ENCODE measurements around the gene MAPK4.

Gene MAPK4

GRCh38 chr18:50722311-50722710 is 162.4 kb downstream of the MAPK4 start:
- no peaks in the 10 kb centered on the region for H3K27me3 ChIP-seq (ENCODE audit: insufficient read depth, low read length)
- no peak overlapping the region for H3K9ac ChIP-seq (ENCODE audit: low read depth, low read length)
- no peaks in the 10 kb centered on the region for H3K36me3 ChIP-seq (ENCODE audit: insufficient read depth, low read length)
- H3K27ac ChIP-seq (ENCODE audit: low read depth, low read length): no peak overlapping the region
- H3K9me3 ChIP-seq (ENCODE audit: insufficient read depth, low read depth, low read length): no peaks in the 10 kb centered on the region
- WGBS: 91% methylated on average over 4 of the region's 4 CpGs
- H3K4me1 ChIP-seq (ENCODE audit: insufficient read depth, low read length): peaks cover 8% of the 10 kb centered on the region; the same call in 1 of the 2 replicates
- no peak overlapping the region for H3K4me3 ChIP-seq (ENCODE audit: low read length)

- WGBS: 91% methylated on average over 5 of the region's 5 CpGs
- no peak overlapping the region for H3K4me3 ChIP-seq (ENCODE audit: low read length)
- H3K27me3 ChIP-seq (ENCODE audit: insufficient read depth, low read length): no peaks in the 10 kb centered on the region
- no peaks in the 10 kb centered on the region for H3K9me3 ChIP-seq (ENCODE audit: insufficient read depth, low read depth, low read length)
- H3K36me3 ChIP-seq (ENCODE audit: insufficient read depth, low read length): no peaks in the 10 kb centered on the region
- H3K9ac ChIP-seq (ENCODE audit: low read depth, low read length): no peak overlapping the region
- H3K4me1 ChIP-seq (ENCODE audit: insufficient read depth, low read length): peaks cover 8% of the 10 kb centered on the region; the same call in 1 of the 2 replicates
- H3K27ac ChIP-seq (ENCODE audit: low read depth, low read length): no peak overlapping the region
Measured at GRCh38 chr18:50724751-50725151, 164.9 kb downstream of the MAPK4 start.

GRCh38 chr18:50726960-50727589 is 167.2 kb downstream of the MAPK4 start:
- Histone ChIP-seq H3K9ac (ENCODE audit: low read depth, low read length) (no peak overlapping the region), H3K27ac (ENCODE audit: low read depth, low read length) (no peak overlapping the region), H3K4me3 (ENCODE audit: low read length) (no peak overlapping the region), H3K27me3 (ENCODE audit: insufficient read depth, low read length) (no peaks in the 10 kb centered on the region), H3K36me3 (ENCODE audit: insufficient read depth, low read length) (no peaks in the 10 kb centered on the region), H3K9me3 (ENCODE audit: insufficient read depth, low read depth, low read length) (no peaks in the 10 kb centered on the region), H3K4me1 (ENCODE audit: insufficient read depth, low read length) (peaks cover 8% of the 10 kb centered on the region; the same call in 1 of the 2 replicates)
- whole genome bisulfite sequencing: 90% methylated on average over 10 of the region's 10 CpGs

- no peak overlapping the region for H3K27ac ChIP-seq (ENCODE audit: low read depth, low read length)
Measured at GRCh38 chr18:50727721-50728471, 168.0 kb downstream of the MAPK4 start.

GRCh38 chr18:50729376-50729775 is 169.5 kb downstream of the MAPK4 start:
- WGBS: 97% methylated on average over 46 of the region's 46 CpGs
- Histone ChIP-seq H3K36me3 (ENCODE audit: insufficient read depth, low read length) (no peaks in the 10 kb centered on the region), H3K9me3 (ENCODE audit: insufficient read depth, low read depth, low read length) (no peaks in the 10 kb centered on the region), H3K27ac (ENCODE audit: low read depth, low read length) (no peak overlapping the region), H3K9ac (ENCODE audit: low read depth, low read length) (no peak overlapping the region), H3K4me3 (ENCODE audit: low read length) (no peak overlapping the region), H3K4me1 (ENCODE audit: insufficient read depth, low read length) (peaks cover 8% of the 10 kb centered on the region; the same call in 1 of the 2 replicates), H3K27me3 (ENCODE audit: insufficient read depth, low read length) (no peaks in the 10 kb centered on the region)

More at GRCh38 chr18:50727721-50728471, 168.0 kb downstream of the MAPK4 start:
- Histone ChIP-seq H3K4me1 (ENCODE audit: insufficient read depth, low read length) (peaks cover 8% of the 10 kb centered on the region; the same call in 1 of the 2 replicates), H3K4me3 (ENCODE audit: low read length) (no peak overlapping the region), H3K9me3 (ENCODE audit: insufficient read depth, low read depth, low read length) (no peaks in the 10 kb centered on the region), H3K9ac (ENCODE audit: low read depth, low read length) (no peak overlapping the region), H3K27me3 (ENCODE audit: insufficient read depth, low read length) (no peaks in the 10 kb centered on the region), H3K36me3 (ENCODE audit: insufficient read depth, low read length) (no peaks in the 10 kb centered on the region)
- 95% methylated on average over 10 of the region's 10 CpGs for WGBS

- H3K4me1 ChIP-seq (ENCODE audit: insufficient read depth, low read length): peaks cover 8% of the 10 kb centered on the region; the same call in 1 of the 2 replicates
- H3K27ac ChIP-seq (ENCODE audit: low read depth, low read length): no peak overlapping the region
- no peak overlapping the region for H3K4me3 ChIP-seq (ENCODE audit: low read length)
- H3K27me3 ChIP-seq (ENCODE audit: insufficient read depth, low read length): no peaks in the 10 kb centered on the region
- H3K9ac ChIP-seq (ENCODE audit: low read depth, low read length): no peak overlapping the region
- no peaks in the 10 kb centered on the region for H3K36me3 ChIP-seq (ENCODE audit: insufficient read depth, low read length)
- H3K9me3 ChIP-seq (ENCODE audit: insufficient read depth, low read depth, low read length): no peaks in the 10 kb centered on the region
- 94% methylated on average over 9 of the region's 9 CpGs for WGBS
Measured at GRCh38 chr18:50729986-50730385, 170.1 kb downstream of the MAPK4 start.

- Histone ChIP-seq H3K4me1 (ENCODE audit: insufficient read depth, low read length) (no peaks in the 10 kb centered on the region), H3K4me3 (ENCODE audit: low read length) (no peak overlapping the region), H3K9ac (ENCODE audit: low read depth, low read length) (no peak overlapping the region), H3K27ac (ENCODE audit: low read depth, low read length) (no peak overlapping the region), H3K9me3 (ENCODE audit: insufficient read depth, low read depth, low read length) (no peaks in the 10 kb centered on the region), H3K36me3 (ENCODE audit: insufficient read depth, low read length) (no peaks in the 10 kb centered on the region), H3K27me3 (ENCODE audit: insufficient read depth, low read length) (no peaks in the 10 kb centered on the region)
- WGBS: 73% methylated on average over 8 of the region's 8 CpGs
Measured at GRCh38 chr18:50734342-50734741, 174.5 kb downstream of the MAPK4 start.

- Histone ChIP-seq H3K9me3 (ENCODE audit: insufficient read depth, low read depth, low read length) (no peaks in the 10 kb centered on the region), H3K36me3 (ENCODE audit: insufficient read depth, low read length) (no peaks in the 10 kb centered on the region), H3K4me1 (ENCODE audit: insufficient read depth, low read length) (no peaks in the 10 kb centered on the region), H3K4me3 (ENCODE audit: low read length) (no peak overlapping the region), H3K27ac (ENCODE audit: low read depth, low read length) (no peak overlapping the region), H3K27me3 (ENCODE audit: insufficient read depth, low read length) (no peaks in the 10 kb centered on the region), H3K9ac (ENCODE audit: low read depth, low read length) (no peak overlapping the region)
- WGBS: 94% methylated on average over 5 of the region's 5 CpGs
Measured at GRCh38 chr18:50734886-50735285, 175.0 kb downstream of the MAPK4 start.

GRCh38 chr18:50737127-50737526 is 177.2 kb downstream of the MAPK4 start:
- H3K4me1 ChIP-seq (ENCODE audit: insufficient read depth, low read length): no peaks in the 10 kb centered on the region
- H3K27ac ChIP-seq (ENCODE audit: low read depth, low read length): no peak overlapping the region
- H3K36me3 ChIP-seq (ENCODE audit: insufficient read depth, low read length): no peaks in the 10 kb centered on the region
- H3K27me3 ChIP-seq (ENCODE audit: insufficient read depth, low read length): no peaks in the 10 kb centered on the region
- WGBS: 82% methylated on average over 3 of the region's 3 CpGs
- no peaks in the 10 kb centered on the region for H3K9me3 ChIP-seq (ENCODE audit: insufficient read depth, low read depth, low read length)
- no peak overlapping the region for H3K9ac ChIP-seq (ENCODE audit: low read depth, low read length)
- no peak overlapping the region for H3K4me3 ChIP-seq (ENCODE audit: low read length)

- 84% methylated on average over 6 of the region's 7 CpGs for WGBS
Measured at GRCh38 chr18:50738098-50738757, 178.3 kb downstream of the MAPK4 start.

GRCh38 chr18:50742952-50743351 is 183.1 kb downstream of the MAPK4 start:
- no peak overlapping the region for H3K27ac ChIP-seq (ENCODE audit: low read depth, low read length)
- H3K27me3 ChIP-seq (ENCODE audit: insufficient read depth, low read length): no peaks in the 10 kb centered on the region
- no peaks in the 10 kb centered on the region; the same call in 1 of the 2 replicates for H3K4me1 ChIP-seq (ENCODE audit: insufficient read depth, low read length)
- H3K36me3 ChIP-seq (ENCODE audit: insufficient read depth, low read length): no peaks in the 10 kb centered on the region
- H3K9ac ChIP-seq (ENCODE audit: low read depth, low read length): no peak overlapping the region
- peaks cover 4% of the 10 kb centered on the region; the same call in 1 of the 2 replicates for H3K9me3 ChIP-seq (ENCODE audit: insufficient read depth, low read depth, low read length)
- H3K4me3 ChIP-seq (ENCODE audit: low read length): no peak overlapping the region

More at GRCh38 chr18:50738098-50738757, 178.3 kb downstream of the MAPK4 start:
- H3K4me1 ChIP-seq (ENCODE audit: insufficient read depth, low read length): no peaks in the 10 kb centered on the region
- H3K36me3 ChIP-seq (ENCODE audit: insufficient read depth, low read length): no peaks in the 10 kb centered on the region
- H3K9ac ChIP-seq (ENCODE audit: low read depth, low read length): no peak overlapping the region
- H3K9me3 ChIP-seq (ENCODE audit: insufficient read depth, low read depth, low read length): no peaks in the 10 kb centered on the region
- H3K27ac ChIP-seq (ENCODE audit: low read depth, low read length): no peak overlapping the region
- no peaks in the 10 kb centered on the region for H3K27me3 ChIP-seq (ENCODE audit: insufficient read depth, low read length)
- no peak overlapping the region for H3K4me3 ChIP-seq (ENCODE audit: low read length)

Data from HUES64 (cell line).